Spinal cord (tissue), 10 donors: ENCODE data around the gene IER5. TPM values are rescaled to one million over a fixed set of nuclear protein-coding genes. Genes with fewer than 3 reads are reported as not detected.
"Not testable (repeated sequence)": the region's sequence is repeated elsewhere in the genome, so short reads cannot be mapped to it uniquely, and the experiment has no call there.

Source experiments
- DNase-seq, 6 donors: peaks; one replicate each; pipeline versions ENCODE4 v3.0.0 to v3.0.0-alpha.2; 2013 to 2015; ENCODE audit warnings: low spot score in 6 of 6, low read depth in 4 of 6
- H3K27ac ChIP-seq: one replicate; pipeline ENCODE4 v1.5.1; 2013; ENCODE audit warnings: low read depth, low read length, control low read depth
- H3K27me3 ChIP-seq: one replicate; pipeline ENCODE4 v1.6.1; 2013; ENCODE audit warnings: low read length; ENCODE audit not compliant: control insufficient read depth, insufficient read depth
- H3K36me3 ChIP-seq: one replicate; pipeline ENCODE4 v1.6.1; 2013; ENCODE audit warnings: low read length; ENCODE audit not compliant: control insufficient read depth, insufficient read depth
- H3K4me1 ChIP-seq: one replicate; pipeline ENCODE4 v1.6.1; 2013; ENCODE audit warnings: low read length; ENCODE audit not compliant: control insufficient read depth, insufficient read depth
- H3K4me3 ChIP-seq: one replicate; pipeline ENCODE4 v1.5.1; 2013; ENCODE audit warnings: low read depth, low read length, control low read depth
- H3K9me3 ChIP-seq: one replicate; pipeline ENCODE4 v1.6.1; 2013; ENCODE audit warnings: low read length; ENCODE audit not compliant: control insufficient read depth, insufficient read depth
- WGBS: methylation state at CpG from one replicate; pipeline ENCODE4 v1.1.5; 2013; ENCODE audit warnings: missing lambda C conversion rate; ENCODE audit not compliant: insufficient coverage; 5-methylcytosine and 5-hydroxymethylcytosine counted together
- long read RNA-seq, 4 donors: transcript quantifications; one replicate each; lab custom pipeline, GENCODE V29; 2026
- polyA plus RNA-seq, 2 donors: library from polyadenylated mRNA; unstranded; fragments of 120-200 nt; gene quantifications; one replicate each; pipeline ENCODE4 v1.2.1, GENCODE V29; 2013; ENCODE audit not compliant: insufficient read length in 2 of 2
- total RNA-seq, 2 donors: library from RNA; depleted of rRNA in 1 of 2; stranded (reverse); fragments of 120-200 nt in 1 of 2; fragments of >200 nt in 1 of 2; gene quantifications; one replicate each; pipeline versions ENCODE4 v1.2.3 to v1.2.4, GENCODE V29; 2013 to 2014
- donor health status: healthy.

IER5 gene
- total RNA-seq: 10 to 100 TPM in 1 of 2 donors, 1 to 10 TPM in 1; 8.1 to 11.2 TPM
- polyA plus RNA-seq: 10 to 100 TPM in 1 of 2 donors, 1 to 10 TPM in 1; 9.9 to 10.4 TPM
- long read RNA-seq, donor 1, full-length matches to known transcripts: 11 of 11 reads
- long read RNA-seq, donor 1, partial matches to known transcripts: 0 of 11 reads
- long read RNA-seq, donor 1, other reads (novel, unspliced or antisense): 0 of 11 reads
- long read RNA-seq, donor 2, full-length matches to known transcripts: 4 of 4 reads
- long read RNA-seq, donor 2, partial matches to known transcripts: 0 of 4 reads
- long read RNA-seq, donor 2, other reads (novel, unspliced or antisense): 0 of 4 reads
- long read RNA-seq, donor 3, full-length matches to known transcripts: 14 of 14 reads
- long read RNA-seq, donor 3, partial matches to known transcripts: 0 of 14 reads
- long read RNA-seq, donor 3, other reads (novel, unspliced or antisense): 0 of 14 reads
- long read RNA-seq, donor 4, full-length matches to known transcripts: 22 of 22 reads
- long read RNA-seq, donor 4, partial matches to known transcripts: 0 of 22 reads
- long read RNA-seq, donor 4, other reads (novel, unspliced or antisense): 0 of 22 reads

DNA sequence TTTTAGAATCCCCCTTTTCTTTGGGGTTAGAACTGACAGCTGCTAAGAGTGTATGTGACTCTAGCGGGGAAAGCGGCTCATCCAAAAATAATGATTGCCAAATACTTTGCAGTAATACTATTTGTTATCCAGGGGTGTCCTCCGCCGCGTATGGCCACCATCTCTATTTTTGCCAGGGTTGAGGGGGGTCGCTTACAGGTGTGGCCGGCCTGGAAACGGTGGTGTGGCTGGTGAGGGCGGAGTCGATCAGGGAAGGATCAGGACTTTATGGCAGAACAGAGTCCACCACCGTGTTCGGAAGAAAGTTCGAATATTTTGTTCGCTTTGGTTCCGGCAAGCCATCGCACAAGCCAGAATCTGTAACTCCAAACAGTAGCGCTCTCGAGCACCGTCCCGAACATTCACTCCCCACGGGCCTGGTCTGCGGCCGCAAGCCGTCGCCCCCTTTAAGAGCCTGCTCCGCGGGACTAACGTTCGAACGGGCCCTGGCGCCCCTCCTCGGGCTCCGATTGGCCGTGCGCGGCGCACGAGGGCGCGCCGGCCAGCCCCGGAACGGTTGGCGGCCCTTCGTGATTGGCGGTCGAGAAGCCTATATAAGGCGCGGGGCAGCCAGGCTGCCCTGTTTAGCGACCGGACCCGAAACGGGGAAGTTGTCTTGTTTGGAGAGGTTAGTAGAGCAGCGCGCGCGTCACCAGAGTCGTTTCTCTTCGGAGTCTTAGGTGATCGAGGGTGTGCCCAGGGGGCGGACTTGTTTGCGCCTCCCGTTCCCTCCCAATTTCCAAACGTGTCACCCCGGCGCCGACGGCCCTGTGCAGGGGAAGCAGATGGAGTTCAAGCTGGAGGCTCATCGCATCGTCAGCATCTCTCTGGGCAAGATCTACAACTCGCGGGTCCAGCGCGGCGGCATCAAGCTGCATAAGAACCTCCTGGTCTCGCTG is at the start of gene IER5:
Gene IER5 (plus strand): TSS at position 622 of the 938 bp plus-strand sequence. CDS start 203 bp downstream, at position 825.
- peaks cover 15% of the 10 kb centered on the region for H3K4me1 ChIP-seq
- H3K9me3 ChIP-seq: no peaks in the 10 kb centered on the region
- H3K4me3 ChIP-seq: peak within 1 kb of the TSS; percentile 90
- H3K27ac ChIP-seq: peak within 1 kb of the TSS; percentile 89
- DNase-seq: peak; percentile 93 to 98 (median 94)
- H3K36me3 ChIP-seq: no peaks in the 10 kb centered on the region
- no peaks in the 10 kb centered on the region for H3K27me3 ChIP-seq
- under 1% methylated on average over 74 of the region's 76 CpGs for WGBS

DNA sequence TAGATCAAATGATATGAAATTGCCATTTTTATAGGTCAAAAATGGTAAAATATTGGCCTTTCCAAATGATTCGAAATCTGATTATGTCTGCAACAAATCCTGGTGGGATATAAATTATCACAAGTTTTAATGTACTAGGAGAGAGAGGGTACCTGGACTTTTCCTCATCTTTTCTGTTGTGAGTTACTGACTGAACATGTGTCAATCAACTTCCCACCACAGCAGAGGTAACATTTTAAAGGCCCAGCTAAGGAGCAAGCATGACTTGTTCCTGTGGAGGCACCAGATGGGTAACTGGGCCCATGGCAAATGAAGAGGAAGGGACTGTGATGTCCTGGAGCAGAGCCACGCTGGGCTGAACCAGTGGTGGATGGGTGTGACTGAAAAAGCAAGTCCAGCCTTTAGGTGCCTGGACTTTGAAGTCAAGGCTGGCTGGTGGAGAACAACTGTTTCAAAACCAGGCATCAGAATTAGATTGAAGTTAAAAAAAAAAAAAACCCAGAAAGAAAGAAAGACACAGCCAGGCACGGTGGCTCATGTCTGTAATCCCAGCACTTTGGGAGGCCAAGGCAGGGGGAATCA is 48.1 kb upstream of the IER5 start:
- no peaks in the 10 kb centered on the region for H3K9me3 ChIP-seq
- no peak for DNase-seq
- WGBS: 60% methylated on average over 1 of the region's 3 CpGs
- H3K36me3 ChIP-seq: peaks cover 2% of the 10 kb centered on the region
- H3K4me1 ChIP-seq: no peaks in the 10 kb centered on the region
- no peak overlapping the region for H3K4me3 ChIP-seq
- H3K27ac ChIP-seq: no peak overlapping the region
- H3K27me3 ChIP-seq: no peaks in the 10 kb centered on the region

DNA sequence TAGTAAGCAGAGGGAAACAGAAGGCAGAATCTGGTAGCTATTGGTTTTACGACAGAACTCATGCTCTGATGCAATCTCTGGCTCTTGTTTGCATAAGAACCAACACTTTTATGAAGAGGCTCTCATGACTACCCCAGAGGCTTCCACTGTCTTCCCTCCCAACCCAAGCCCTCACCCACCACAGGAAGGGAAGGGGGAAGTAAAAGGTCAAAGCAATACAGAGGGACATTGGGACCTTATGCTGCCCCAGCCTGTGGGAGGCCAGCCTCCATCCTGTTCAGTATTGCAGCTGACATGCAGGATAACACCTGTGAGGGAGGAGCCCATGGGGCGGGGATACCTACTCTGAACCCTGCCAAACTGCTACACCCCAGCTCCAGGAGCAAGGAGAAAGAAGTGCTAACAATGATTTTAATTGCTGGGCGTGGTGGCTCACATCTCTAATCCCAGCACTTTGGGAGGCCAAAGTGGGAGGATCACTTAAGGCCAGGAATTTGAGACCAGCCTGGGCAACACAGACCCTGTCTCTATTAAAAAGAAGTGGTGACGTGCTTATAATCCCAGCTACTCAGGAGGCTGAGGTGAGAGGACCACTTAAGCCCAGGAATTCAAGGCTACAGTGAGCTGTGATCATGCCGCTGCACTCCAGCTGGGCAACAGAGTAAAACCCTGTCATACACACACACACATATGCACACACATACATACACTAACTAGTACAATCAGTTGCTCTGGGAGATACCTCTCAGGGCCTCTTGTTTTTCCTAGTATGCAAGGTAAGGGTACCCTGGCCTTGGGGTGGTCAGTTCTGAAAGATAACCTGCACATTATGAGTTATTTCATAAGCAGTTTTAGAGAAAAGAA is 45.2 kb upstream of the IER5 start:
- no peak overlapping the region for H3K4me3 ChIP-seq
- H3K27ac ChIP-seq: no peak overlapping the region
- H3K9me3 ChIP-seq: no peaks in the 10 kb centered on the region
- no peaks in the 10 kb centered on the region for H3K4me1 ChIP-seq
- no peak for DNase-seq
- no peaks in the 10 kb centered on the region for H3K27me3 ChIP-seq
- 93% methylated on average over 4 of the region's 5 CpGs for WGBS
- H3K36me3 ChIP-seq: peaks cover 2% of the 10 kb centered on the region

DNA sequence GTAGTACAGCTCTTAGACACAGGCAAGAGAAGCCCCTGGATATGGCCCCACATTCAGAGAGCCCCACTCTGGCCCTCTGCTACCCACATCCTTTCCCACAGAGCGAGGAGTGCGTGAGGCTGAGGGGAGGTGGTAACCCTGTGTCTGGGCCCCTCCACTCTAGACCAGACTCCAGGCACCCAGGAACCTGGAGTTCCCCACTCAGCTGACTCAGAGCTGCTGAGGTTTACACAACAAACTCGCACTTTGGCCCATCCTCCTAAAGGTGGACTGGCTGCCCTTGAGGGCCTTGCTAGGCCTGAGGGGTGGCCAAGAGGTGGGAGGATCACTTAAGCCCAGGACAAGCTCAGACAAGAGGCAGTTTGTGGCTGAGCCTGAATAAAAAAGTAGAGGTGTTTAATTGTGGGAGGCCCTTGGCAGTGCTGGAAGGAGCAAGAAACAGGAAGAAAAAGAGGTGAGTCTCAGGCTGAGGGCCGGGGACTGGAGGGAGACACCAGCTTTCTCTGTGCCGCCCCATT is 44.0 kb upstream of the IER5 start:
- H3K27me3 ChIP-seq: no peaks in the 10 kb centered on the region
- WGBS: 89% methylated on average over 5 of the region's 5 CpGs
- peaks cover 2% of the 10 kb centered on the region for H3K36me3 ChIP-seq
- no peak for DNase-seq
- H3K4me3 ChIP-seq: no peak overlapping the region
- H3K27ac ChIP-seq: no peak overlapping the region
- H3K4me1 ChIP-seq: no peaks in the 10 kb centered on the region
- H3K9me3 ChIP-seq: no peaks in the 10 kb centered on the region

DNA sequence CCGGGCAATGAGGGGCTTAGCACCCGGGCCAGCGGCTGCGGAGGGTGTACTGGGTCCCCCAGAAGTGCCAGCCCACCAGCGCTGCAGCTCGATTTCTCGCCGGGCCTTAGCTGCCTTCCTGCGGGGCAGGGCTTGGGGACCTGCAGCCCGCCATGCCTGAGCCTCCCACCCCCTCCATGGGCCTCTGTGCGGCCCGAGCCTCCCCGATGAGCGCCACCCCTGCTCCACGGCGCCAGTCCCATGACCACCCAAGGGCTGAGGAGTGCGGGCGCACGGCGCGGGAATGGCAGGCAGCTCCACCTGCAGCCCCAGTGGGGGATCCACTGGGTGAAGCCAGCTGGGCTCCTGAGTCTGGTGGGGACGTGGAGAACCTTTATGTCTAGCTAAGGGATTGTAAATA is 42.6 kb upstream of the IER5 start:
- 98% methylated on average over 16 of the region's 22 CpGs for WGBS
- not testable (repeated sequence) for H3K27me3 ChIP-seq, DNase-seq, H3K27ac ChIP-seq, H3K36me3 ChIP-seq, H3K4me1 ChIP-seq, H3K9me3 ChIP-seq, H3K4me3 ChIP-seq

DNA sequence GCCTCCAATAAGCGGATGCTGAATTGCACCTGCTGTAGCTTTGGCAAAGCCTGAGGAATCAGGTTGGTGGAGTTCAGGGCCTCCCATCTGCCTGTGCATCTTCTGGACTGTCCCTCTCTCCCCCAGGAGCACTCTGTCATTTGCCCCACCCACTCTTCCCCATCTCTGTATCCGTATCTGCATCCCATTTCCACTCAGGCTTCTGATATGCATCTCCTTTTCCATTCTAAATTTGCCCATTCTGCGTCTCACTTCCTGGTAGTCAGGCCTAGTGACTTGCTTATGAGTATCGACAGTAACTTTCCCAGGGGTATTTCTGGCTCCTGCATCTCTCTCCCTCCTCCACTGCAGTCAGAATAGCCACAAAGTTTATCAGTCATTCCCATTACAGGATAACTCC is 39.1 kb upstream of the IER5 start:
- WGBS: 71% methylated on average over 4 of the region's 4 CpGs
- Histone ChIP-seq H3K27ac (no peak overlapping the region), H3K36me3 (peaks cover 2% of the 10 kb centered on the region), H3K9me3 (no peaks in the 10 kb centered on the region), H3K4me3 (no peak overlapping the region), H3K27me3 (no peaks in the 10 kb centered on the region), H3K4me1 (no peaks in the 10 kb centered on the region)
- no peak for DNase-seq

DNA sequence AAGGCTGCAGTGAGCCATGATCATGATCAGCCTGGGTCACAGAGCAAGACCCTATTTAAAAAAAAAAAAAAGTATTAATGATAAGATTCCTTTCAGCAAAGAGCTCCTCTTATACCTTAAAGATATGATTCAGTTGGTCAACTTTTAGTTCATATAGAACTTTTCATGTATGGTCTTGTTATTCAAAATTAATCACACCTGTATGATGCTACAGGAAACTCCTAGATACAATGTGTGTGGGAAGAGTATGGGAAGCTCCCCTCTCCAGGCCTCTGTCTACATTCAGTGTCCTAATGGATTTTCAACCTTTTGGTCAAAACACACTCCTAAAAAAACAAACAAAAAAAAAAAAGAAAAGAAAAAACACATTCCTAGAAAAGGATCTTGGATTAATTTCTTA is 37.6 kb upstream of the IER5 start:
- no peak overlapping the region for H3K27ac ChIP-seq
- no peak overlapping the region for H3K4me3 ChIP-seq
- no peaks in the 10 kb centered on the region for H3K9me3 ChIP-seq
- H3K4me1 ChIP-seq: no peaks in the 10 kb centered on the region
- H3K27me3 ChIP-seq: no peaks in the 10 kb centered on the region
- DNase-seq: no peak
- H3K36me3 ChIP-seq: no peaks in the 10 kb centered on the region

DNA sequence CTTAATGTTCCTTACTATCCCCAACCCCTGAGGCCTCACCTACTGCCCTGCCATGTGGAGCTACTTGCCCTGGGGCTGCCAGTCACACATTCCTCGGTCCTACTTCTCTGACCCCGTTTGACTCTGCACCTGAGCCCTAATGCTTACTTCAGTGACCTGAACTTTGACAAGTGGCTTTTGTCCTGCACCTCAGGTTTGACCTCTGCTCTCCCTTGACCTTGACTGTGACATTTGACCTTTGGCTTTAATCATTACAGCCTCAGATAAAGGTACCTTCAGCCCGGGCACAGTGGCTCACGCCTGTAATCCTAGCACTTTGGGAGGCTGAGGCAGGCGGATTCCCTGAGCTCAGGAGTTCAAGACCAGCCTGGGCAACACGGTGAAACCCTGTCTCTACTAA is 31.9 kb upstream of the IER5 start:
- no peaks in the 10 kb centered on the region for H3K36me3 ChIP-seq
- peaks cover 1% of the 10 kb centered on the region for H3K9me3 ChIP-seq
- no peaks in the 10 kb centered on the region for H3K4me1 ChIP-seq
- DNase-seq: no peak
- no peak overlapping the region for H3K27ac ChIP-seq
- WGBS: 80% methylated on average over 5 of the region's 6 CpGs
- H3K27me3 ChIP-seq: no peaks in the 10 kb centered on the region
- no peak overlapping the region for H3K4me3 ChIP-seq
